Caco-2 (cell line): ENCODE data around the gene HENMT1. TPM values are rescaled to one million over a fixed set of nuclear protein-coding genes. Genes with fewer than 3 reads are reported as not detected.

Experiments used
- BruUV-seq: library from RNA; stranded (reverse); fragments of 400-500 nt; replicated peaks from 2 replicates; lab custom pipeline; 2021; lab: Mats Ljungman, UMichigan
- CTCF ChIA-PET: fragments of 300-600 bp; sonication (Branson Sonifier 250); formaldehyde crosslinking; loops from one replicate; lab custom pipeline; 2022; ENCODE audit warnings: antibody characterized with exemption; lab: Charles Lee
- POLR2A ChIA-PET: fragments of 300-600 bp; sonication (Branson Sonifier 250); formaldehyde crosslinking; loops from one replicate; lab custom pipeline; 2022; ENCODE audit warnings: antibody characterized with exemption; lab: Charles Lee
- DNase-seq, 2 experiments: peaks; one replicate each; pipeline versions ENCODE4 v3.0.0 to v3.0.0-alpha.2; 2020 to 2022
- H3K27me3 ChIP-seq: replicated peaks from 2 replicates; pipeline ENCODE4 v1.6.0; 2011; ENCODE audit warnings: low read length; ENCODE audit not compliant: control insufficient read depth, insufficient read depth
- H3K36me3 ChIP-seq: 2 replicates; pipeline ENCODE4 v1.5.1; 2011; ENCODE audit warnings: low read length; ENCODE audit not compliant: control insufficient read depth, insufficient read depth
- H3K4me1 ChIP-seq: fragments of 250-450 bp; sonication (Bioruptor Pico); 2 replicates; pipeline ENCODE4 v1.5.1; 2020; ENCODE audit warnings: mild to moderate bottlenecking
- H3K4me3 ChIP-seq: 2 replicates; pipeline ENCODE4 v1.5.1; 2011; ENCODE audit warnings: low read depth, mild to moderate bottlenecking, control low read depth, low read length
- H3K9me3 ChIP-seq: fragments of 250-450 bp; sonication (Bioruptor Pico); 2 replicates; pipeline ENCODE4 v1.5.1; 2020; ENCODE audit warnings: mild to moderate bottlenecking, moderate library complexity
- H3K27ac Mint-ChIP-seq: one replicate; pipeline ENCODE4 v1.8.0; 2022; ENCODE audit warnings: mixed read lengths; ENCODE audit not compliant: unreplicated experiment
- H3K27me3 Mint-ChIP-seq: one replicate; pipeline ENCODE4 v1.8.0; 2022; ENCODE audit warnings: mixed read lengths; ENCODE audit not compliant: insufficient read depth, unreplicated experiment
- H3K36me3 Mint-ChIP-seq: one replicate; pipeline ENCODE4 v1.8.0; 2022; ENCODE audit warnings: mild to moderate bottlenecking, mixed read lengths; ENCODE audit not compliant: insufficient read depth, unreplicated experiment
- H3K4me1 Mint-ChIP-seq: one replicate; pipeline ENCODE4 v1.8.0; 2022; ENCODE audit warnings: low read depth, mixed read lengths; ENCODE audit not compliant: unreplicated experiment
- H3K4me3 Mint-ChIP-seq: one replicate; pipeline ENCODE4 v1.8.0; 2022; ENCODE audit warnings: mild to moderate bottlenecking, moderate library complexity, mixed read lengths; ENCODE audit not compliant: unreplicated experiment
- H3K9me3 Mint-ChIP-seq: one replicate; pipeline ENCODE4 v1.8.0; 2022; ENCODE audit warnings: mixed read lengths; ENCODE audit not compliant: unreplicated experiment
- CTCF ChIP-seq, 2 experiments: fragments of 200-600 bp in 1 of 2; IDR thresholded peaks; 1 replicate in 1 of 2; 2 replicates in 1 of 2; pipeline versions ENCODE4 v1.5.1 to v1.8.0; 2011 to 2022; ENCODE audit warnings: antibody characterized with exemption in 1 of 2, control low read depth in 1 of 2, inconsistent platforms in 1 of 2, low read depth in 1 of 2, low read length in 1 of 2, mild to moderate bottlenecking in 1 of 2, moderate library complexity in 1 of 2; ENCODE audit not compliant: insufficient read depth in 1 of 2, severe bottlenecking in 1 of 2, unreplicated experiment in 1 of 2
- intact Hi-C: fragments of 100-400 bp; cut with micrococcal nuclease; formaldehyde crosslinking; loops from one replicate; pipeline ENCODE4 v1.10.0; 2022; ENCODE audit not compliant: unreplicated experiment
- total RNA-seq: library from RNA; stranded (reverse); gene quantifications from 2 replicates; pipeline ENCODE4 v1.2.3, GENCODE V29; 2022

Gene HENMT1
- total RNA-seq, 1 experiment from 2014 or later = 21.0 TPM

- H3K36me3 ChIP-seq = no peaks in the 10 kb centered on the region
- Mint-ChIP-seq H3K4me1 (no peaks in the 10 kb centered on the region), H3K9me3 (no peaks in the 10 kb centered on the region), H3K36me3 (no peaks in the 10 kb centered on the region), H3K4me3 (no peak overlapping the region), H3K27me3 (no peaks in the 10 kb centered on the region), H3K27ac (no peak overlapping the region)
- H3K4me3 ChIP-seq = no peak overlapping the region
- no peak for TF ChIP-seq CTCF (IDR thresholded peaks at IDR 0.05; ENCODE audit: insufficient read depth in 1 of 2, low read depth in 1 of 2, low read length in 1 of 2, severe bottlenecking in 1 of 2, unreplicated experiment in 1 of 2)
- BruUV-seq = no TSS peak
- H3K9me3 ChIP-seq = no peaks in the 10 kb centered on the region
- intact Hi-C loops = no loop called here
- no peaks in the 10 kb centered on the region for H3K27me3 ChIP-seq
- POLR2A ChIA-PET = interaction anchor here (0.9 kb wide), 1 partner anchor 21 kb away, joined by 5 read pairs; the partner anchor contains the start of gene HENMT1
- DNase-seq = no peak
- CTCF ChIA-PET = no interaction called here
- no peaks in the 10 kb centered on the region for H3K4me1 ChIP-seq
These were observed 20.9 kb downstream of the HENMT1 start for GRCh38 chr1:108639899-108640560.

GRCh38 chr1:108636876-108637275 is 24.0 kb downstream of the HENMT1 start:
- BruUV-seq = no TSS peak
- intact Hi-C loops = no loop called here
- no peak overlapping the region for H3K4me3 Mint-ChIP-seq
- peaks cover 5% of the 10 kb centered on the region for H3K36me3 Mint-ChIP-seq
- no peaks in the 10 kb centered on the region for H3K36me3 ChIP-seq
- DNase-seq = no peak
- POLR2A ChIA-PET = no interaction called here
- H3K4me3 ChIP-seq = no peak overlapping the region
- no peaks in the 10 kb centered on the region for H3K27me3 Mint-ChIP-seq
- H3K9me3 ChIP-seq = no peaks in the 10 kb centered on the region
- no peaks in the 10 kb centered on the region for H3K4me1 ChIP-seq
- CTCF ChIA-PET = no interaction called here
- no peak overlapping the region for H3K27ac Mint-ChIP-seq
- H3K9me3 Mint-ChIP-seq = no peaks in the 10 kb centered on the region
- no peaks in the 10 kb centered on the region for H3K27me3 ChIP-seq
- H3K4me1 Mint-ChIP-seq = no peaks in the 10 kb centered on the region
- TF ChIP-seq CTCF (IDR thresholded peaks at IDR 0.05; ENCODE audit: insufficient read depth in 1 of 2, low read depth in 1 of 2, low read length in 1 of 2, severe bottlenecking in 1 of 2, unreplicated experiment in 1 of 2) = no peak

GRCh38 chr1:108634521-108634920 is 26.4 kb downstream of the HENMT1 start:
- Histone ChIP-seq H3K27me3 (no peaks in the 10 kb centered on the region), H3K36me3 (no peaks in the 10 kb centered on the region), H3K9me3 (no peaks in the 10 kb centered on the region), H3K4me1 (no peaks in the 10 kb centered on the region), H3K4me3 (no peak overlapping the region)
- Mint-ChIP-seq H3K4me1 (no peaks in the 10 kb centered on the region), H3K27ac (no peak overlapping the region), H3K27me3 (no peaks in the 10 kb centered on the region), H3K36me3 (peaks cover 5% of the 10 kb centered on the region), H3K4me3 (no peak overlapping the region), H3K9me3 (no peaks in the 10 kb centered on the region)
- no peak for DNase-seq
- ChIA-PET CTCF (no interaction called here), POLR2A (no interaction called here)
- no TSS peak for BruUV-seq
- intact Hi-C loops = no loop called here
- TF ChIP-seq CTCF (IDR thresholded peaks at IDR 0.05; ENCODE audit: insufficient read depth in 1 of 2, low read depth in 1 of 2, low read length in 1 of 2, severe bottlenecking in 1 of 2, unreplicated experiment in 1 of 2) = no peak
